Fibroblast of the conjunctiva (primary cell): Measurements from ENCODE around the gene ISM1.

Experiments
- DNase-seq: peaks from one replicate; pipeline ENCODE4 v3.0.0-alpha.2; 2010; ENCODE audit warnings: low read depth

ISM1 gene

GRCh38 chr20:13283869-13284829 lies 63.1 kb downstream of the ISM1 start:
- no peak for DNase-seq

DNA sequence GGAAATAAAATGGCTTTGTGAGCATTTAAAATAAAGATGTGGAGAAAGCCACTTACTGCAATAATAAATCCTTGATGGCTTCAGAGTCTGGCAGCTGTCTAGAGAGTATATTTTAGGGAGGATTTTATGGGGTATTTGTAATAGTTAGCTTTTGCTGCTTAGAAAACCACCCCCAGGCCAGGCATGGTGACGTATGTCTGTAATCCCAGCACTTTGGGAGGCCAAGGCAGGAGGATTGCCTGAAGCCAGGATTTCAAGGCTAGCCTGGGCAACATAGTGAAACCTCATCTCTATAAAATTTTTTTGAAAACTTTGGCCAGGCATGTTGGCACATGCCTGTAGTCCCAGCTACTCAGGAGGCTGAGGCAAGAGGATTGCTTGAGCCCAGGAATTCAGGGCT lies 63.8 kb downstream of the ISM1 start:
- no peak for DNase-seq

DNA sequence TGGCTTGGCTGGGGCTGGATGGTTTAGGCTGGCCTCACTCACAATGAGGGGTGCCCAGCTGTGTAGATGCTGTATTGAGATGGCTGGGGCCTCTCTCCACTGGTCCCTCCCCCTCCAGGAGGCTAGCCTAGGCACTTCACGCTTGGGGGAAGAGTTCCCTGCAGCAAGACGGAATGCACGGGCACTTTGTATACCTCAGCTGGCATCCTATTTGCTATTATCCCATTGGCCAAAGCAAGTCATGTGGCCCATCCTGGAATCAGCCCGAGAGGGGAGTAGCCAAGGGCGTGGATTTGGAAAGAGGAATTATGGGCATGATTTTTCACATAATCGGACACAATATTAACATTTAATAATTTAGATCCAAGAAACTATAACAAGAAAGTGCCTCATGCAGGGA lies 64.3 kb downstream of the ISM1 start:
- no peak for DNase-seq

DNA sequence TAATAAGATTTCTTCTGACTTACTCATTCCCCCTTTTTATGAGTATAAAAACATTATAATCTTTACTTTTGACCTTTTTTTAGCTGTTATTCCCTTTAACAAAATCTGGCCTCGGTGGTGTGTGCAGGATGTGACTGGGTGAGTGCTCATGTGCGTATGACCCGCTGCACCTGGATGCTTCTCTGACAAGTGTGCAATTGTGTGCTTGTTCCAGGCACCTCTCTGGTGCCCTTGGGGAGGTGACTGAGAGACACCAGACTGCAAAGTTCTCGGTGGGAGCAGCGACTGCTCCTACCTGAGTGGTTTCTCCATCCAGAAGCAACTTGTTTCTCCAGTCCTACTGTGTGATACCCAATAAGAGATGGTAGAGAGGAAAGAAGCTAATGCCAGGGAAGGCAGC lies 65.0 kb downstream of the ISM1 start:
- no peak for DNase-seq

DNA sequence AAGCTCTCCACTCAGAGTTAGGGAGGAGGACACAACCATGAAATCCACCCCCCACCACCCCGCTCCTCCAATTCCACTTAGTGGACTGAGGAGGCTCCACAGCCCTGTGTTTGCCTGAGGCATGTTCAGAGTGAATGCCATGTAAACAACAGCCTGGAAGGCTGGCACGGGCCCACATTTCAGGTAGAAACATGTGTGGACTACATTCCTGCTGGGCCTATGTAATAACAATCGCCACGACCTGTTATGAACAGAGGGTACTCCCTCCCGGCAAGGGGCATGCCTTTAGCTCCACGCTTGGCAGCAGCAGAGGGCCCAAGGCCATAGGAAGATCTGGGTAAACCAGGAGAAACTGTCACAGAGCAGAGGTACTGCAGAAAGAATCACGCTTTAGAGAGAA lies 65.5 kb downstream of the ISM1 start:
- no peak for DNase-seq

GRCh38 chr20:13288357-13288756 lies 67.3 kb downstream of the ISM1 start:
- DNase-seq = no peak

- DNase-seq = no peak
Observed at GRCh38 chr20:13289031-13289430, 68.0 kb downstream of the ISM1 start.

DNA sequence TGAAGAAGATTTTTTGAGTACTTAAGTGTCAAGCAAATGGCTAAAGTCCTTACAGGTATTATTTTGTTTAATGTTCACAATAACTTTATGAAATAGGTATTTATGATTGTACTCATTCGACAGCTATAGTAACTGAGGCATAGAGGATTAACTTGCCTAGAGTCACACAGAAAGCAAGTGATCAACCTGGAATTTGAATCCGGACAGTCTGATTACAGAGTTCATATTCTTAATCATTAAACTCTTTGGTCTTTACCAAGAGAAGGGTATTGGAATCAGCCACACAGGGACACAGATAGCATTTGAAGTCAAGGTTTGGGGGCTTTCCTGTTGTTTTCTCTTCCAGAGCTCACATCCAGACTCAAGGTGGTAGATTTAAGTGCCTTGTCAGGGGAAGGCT lies 69.7 kb downstream of the ISM1 start:
- DNase-seq = no peak

GRCh38 chr20:13291157-13291556 lies 70.1 kb downstream of the ISM1 start:
- no peak for DNase-seq

GRCh38 chr20:13292201-13292885 lies 71.3 kb downstream of the ISM1 start:
- DNase-seq = no peak

GRCh38 chr20:13294522-13294921 lies 73.4 kb downstream of the ISM1 start:
- no peak for DNase-seq

DNA sequence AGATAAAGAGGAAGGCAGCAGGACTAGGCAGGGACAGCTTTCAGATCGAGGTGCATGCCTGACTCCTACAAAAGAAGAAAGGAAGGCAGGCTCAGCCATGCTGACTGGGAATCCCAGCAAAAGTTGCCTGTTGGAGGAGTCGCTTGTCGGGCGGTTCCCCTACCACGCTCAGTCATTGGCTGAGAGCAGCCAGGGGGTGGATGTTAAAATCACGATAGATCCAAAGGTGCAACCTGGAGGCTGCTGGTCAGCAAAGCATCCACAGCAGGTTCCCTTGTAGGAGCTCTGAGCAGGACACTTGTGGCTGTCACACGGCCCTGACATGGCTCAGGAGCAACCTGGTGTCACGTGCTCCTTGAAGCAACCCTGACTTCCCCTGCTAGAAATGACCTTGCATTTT lies 74.6 kb downstream of the ISM1 start:
- no peak for DNase-seq

GRCh38 chr20:13296070-13296469 lies 75.0 kb downstream of the ISM1 start:
- no peak for DNase-seq

DNA sequence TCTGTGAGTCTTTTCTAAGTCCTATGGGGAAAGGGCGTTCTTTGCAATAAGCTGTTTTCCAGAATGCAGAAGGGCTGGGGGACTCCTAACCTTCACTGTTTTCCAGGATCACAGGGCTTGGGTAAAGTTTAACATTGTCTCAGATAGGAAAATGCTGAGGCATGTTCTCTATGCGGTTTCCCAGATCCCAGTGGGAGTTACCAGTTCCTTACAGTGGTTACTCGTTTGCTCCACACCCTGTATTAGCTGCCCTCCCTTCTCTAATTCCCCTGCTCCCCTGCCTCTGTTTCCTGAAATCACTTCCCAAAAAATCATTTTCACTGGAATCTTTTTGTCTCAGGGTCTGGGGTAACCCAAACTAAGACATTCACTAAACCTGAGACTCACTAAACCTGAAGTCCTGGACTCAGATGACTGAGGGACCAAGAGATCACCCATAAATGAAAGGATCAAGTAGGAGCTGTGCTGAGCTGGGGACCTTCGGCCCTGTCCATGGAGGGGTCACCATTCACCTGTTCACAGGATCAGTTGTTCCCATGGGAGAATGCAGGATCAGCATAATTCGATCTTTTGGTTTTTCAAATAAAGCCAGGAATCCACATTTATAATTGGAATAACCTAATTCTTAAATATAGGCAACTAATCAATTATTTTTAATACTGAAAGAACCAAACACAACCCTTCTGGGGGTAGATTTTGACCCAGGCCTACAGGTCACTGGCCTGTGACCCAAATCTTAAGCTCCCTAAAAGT lies 76.2 kb downstream of the ISM1 start:
- no peak for DNase-seq

- DNase-seq = no peak
Observed at GRCh38 chr20:13298692-13299373, 77.8 kb downstream of the ISM1 start.

DNA sequence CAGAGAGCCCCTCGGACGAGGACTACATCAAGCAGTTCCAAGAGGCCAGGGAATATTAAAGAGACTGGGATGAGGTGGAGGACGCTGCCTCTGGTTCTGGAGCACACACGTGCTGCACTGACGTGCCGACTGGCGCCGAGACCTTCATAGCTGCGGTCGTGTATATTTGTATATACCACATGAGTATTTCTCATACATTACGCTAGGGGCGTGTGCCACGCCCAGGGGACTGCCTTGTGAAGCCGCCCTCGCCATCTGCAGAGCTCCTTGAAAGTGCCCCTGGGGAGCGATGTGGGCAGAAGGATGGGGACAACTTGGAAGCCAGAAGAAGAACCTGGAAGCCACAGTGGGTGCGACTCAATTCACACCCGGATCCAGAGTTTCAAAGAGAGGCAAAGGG lies 78.3 kb downstream of the ISM1 start:
- DNase-seq = no peak

DNA sequence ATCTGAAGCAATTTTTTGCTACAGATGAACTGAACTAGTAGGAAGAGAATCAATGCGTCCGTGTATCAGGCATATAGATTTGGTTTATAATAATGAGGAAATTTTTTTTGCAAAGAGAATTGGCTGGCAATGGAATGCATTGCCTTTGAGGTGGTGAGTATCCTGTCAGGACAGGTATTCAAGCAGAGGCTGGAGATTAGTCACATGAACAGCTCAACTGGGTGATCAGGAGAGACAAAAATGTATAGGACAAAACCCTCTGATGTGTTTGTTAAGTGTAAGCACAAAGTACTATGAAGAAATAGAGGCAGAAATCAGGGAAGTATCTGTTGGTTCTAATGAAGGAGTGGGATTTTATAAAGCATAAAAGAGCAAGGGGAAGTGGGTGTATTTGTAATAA lies 80.5 kb downstream of the ISM1 start:
- DNase-seq = no peak

DNA sequence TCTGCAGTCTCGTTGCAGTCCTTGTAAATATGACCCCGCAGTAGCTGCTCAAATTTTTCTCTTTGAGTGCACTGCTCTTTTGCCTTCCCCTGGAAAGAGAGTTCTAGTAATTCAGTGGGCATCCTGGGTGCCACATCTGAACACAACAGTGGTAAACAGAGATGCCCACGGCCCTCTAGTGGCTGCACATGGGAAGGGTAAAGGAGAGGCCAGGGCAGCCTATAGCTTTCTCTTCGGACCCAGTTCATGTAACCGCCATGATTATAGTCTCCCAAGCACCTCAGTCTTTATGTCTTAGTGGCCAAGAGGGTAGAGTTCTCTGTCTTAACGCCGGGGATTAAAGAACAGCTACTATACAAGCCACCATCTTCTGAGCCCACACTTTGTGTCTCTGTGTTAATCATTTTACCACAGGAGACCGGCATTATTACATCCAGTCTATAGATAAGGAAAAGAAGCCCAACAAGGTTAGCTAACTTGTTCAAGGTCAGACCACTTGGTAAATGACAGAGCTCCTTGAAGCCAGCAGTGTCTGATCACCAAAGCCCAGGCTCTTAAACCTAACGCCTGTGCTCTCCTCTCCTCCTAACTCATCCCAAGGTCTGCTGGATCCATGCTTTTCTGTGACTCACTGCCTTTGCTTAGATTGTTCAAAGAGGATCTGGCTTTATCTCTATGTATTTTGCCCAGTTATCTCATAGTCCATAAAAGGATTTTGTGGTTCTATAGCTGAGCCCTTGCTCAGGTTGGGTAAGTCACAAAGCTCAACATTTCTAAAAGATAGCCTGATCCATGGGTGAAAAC lies 81.8 kb downstream of the ISM1 start:
- DNase-seq = no peak

DNA sequence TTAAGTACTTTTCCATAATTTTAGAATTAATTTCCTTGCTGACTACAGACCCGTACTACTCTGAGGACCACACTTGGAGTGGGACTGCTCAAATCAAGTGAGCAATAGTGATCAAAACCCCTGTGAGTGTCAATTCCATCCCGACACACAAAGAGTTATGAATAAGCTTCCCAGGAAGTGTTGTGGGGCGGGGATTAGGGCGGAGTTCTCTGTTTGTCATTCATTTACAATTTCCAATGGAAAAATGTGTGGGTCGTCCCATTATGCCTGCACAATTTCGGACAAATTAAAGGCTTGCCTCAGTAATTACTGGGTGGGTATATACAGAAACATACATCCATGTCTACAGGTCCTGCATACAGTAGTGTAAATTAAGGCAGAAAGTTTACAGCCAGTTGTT lies 84.2 kb downstream of the ISM1 start:
- no peak for DNase-seq

DNA sequence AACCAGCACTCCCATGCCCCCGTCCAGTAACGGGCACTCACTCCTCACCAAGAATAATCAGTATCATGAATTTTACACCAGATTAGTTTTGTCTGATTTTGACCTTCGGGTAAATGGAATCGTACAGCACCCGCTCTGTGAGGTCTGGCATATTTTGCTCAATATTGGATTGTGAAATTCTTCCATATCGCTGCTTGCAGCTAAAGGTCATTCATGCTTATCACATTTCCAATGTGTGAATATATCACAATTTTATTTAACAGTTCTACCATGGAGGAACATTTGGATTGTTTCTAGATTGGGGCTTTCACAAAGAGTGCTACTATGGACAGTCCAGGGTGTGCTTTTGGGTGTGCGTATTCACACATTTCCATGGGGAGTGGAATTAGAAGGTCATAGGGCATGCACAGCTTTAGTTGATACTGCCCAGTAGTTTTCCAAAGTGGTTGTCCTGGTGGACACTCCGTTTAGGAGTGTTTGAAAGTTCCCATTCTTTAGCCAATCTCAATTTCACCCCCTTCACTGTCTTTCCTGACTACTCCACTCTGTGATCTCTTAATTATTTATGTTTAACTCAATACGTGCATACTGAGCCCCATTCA lies 86.6 kb downstream of the ISM1 start:
- no peak for DNase-seq

DNA sequence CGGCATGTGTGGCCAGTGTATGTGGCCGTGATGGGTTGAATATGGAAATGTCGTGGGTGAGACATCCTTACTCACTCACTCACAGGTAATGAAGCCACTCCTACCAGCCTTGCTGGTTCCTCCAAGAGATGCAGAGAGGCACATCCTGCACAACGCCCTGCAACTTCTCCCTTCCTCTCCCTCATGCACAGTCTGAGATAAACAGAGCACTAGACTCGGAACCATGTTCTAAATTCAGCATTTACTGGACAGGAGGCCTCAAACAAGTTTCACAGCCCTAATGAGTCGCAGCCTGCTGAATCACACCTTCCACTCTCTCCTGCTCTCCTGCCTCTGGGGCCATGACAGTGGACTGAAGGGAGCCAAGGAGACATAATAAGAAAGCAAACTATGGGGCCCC lies 91.2 kb downstream of the ISM1 start:
- DNase-seq = no peak
